RWPE2 (cell line): ENCODE results near the gene CSMD2.

Source experiments
- ATAC-seq: fragments of 200-7000 bp; cut with Tn5 transposase; 3 replicates; pipeline ENCODE4 v1.9.1; 2021; ENCODE audit warnings: low read depth
- DNase-seq: peaks from one replicate; pipeline ENCODE4 v3.0.0-alpha.2; 2020; ENCODE audit warnings: low spot score
- H3K27ac ChIP-seq: fragments of 450-650 bp; 2 replicates; pipeline ENCODE4 v1.5.1; 2017; ENCODE audit warnings: mild to moderate bottlenecking; ENCODE audit not compliant: poor library complexity, severe bottlenecking
- H3K27me3 ChIP-seq: fragments of 250-450 bp; sonication (Bioruptor Pico); 2 replicates; pipeline ENCODE4 v1.5.1; 2021; ENCODE audit warnings: mild to moderate bottlenecking, moderate library complexity; ENCODE audit not compliant: insufficient read depth, poor library complexity, severe bottlenecking
- H3K36me3 ChIP-seq: fragments of 250-450 bp; sonication (Bioruptor Pico); 2 replicates; pipeline ENCODE4 v1.5.1; 2020; ENCODE audit warnings: low read depth, mild to moderate bottlenecking, moderate library complexity
- H3K4me1 ChIP-seq: fragments of 250-450 bp; sonication (Bioruptor Pico); 2 replicates; pipeline ENCODE4 v1.5.1; 2021; ENCODE audit warnings: mild to moderate bottlenecking, moderate library complexity; ENCODE audit not compliant: insufficient read depth, poor library complexity, severe bottlenecking
- H3K4me3 ChIP-seq: fragments of 250-450 bp; sonication (Bioruptor Pico); 2 replicates; pipeline ENCODE4 v1.5.1; 2021; ENCODE audit warnings: mild to moderate bottlenecking, moderate library complexity; ENCODE audit not compliant: severe bottlenecking
- H3K9me3 ChIP-seq: fragments of 250-450 bp; sonication (Bioruptor Pico); 2 replicates; pipeline ENCODE4 v1.5.1; 2021; ENCODE audit warnings: mild to moderate bottlenecking, moderate library complexity; ENCODE audit not compliant: severe bottlenecking
- CTCF ChIP-seq: fragments of 450-650 bp; IDR thresholded peaks from one replicate; pipeline ENCODE4 v1.5.1; 2017; ENCODE audit warnings: mild to moderate bottlenecking, moderate library complexity; ENCODE audit not compliant: poor library complexity, severe bottlenecking

Gene CSMD2

DNA sequence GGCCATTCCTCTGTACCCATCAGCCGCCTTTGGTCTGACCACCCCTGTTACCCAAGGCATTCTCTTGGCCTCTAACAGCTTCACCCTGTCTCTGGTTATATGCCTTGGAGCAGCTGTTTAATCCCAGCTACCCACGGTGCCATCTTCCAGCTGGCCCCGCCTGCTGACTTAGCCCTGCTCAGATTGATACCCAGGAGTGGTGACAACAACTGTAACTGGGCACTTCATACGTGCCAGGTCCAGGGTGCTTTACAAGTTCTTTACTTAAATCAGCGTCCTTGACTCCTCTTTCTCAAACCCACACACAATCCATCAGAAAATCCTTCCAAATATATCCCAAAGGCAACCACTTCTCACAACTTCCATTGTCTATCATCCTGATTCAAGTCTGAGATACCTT lies 338.3 kb downstream of the CSMD2 start:
- TF ChIP-seq CTCF, result no peak
- H3K4me1 ChIP-seq, result no peaks in the 10 kb centered on the region
- no peaks in the 10 kb centered on the region for H3K9me3 ChIP-seq
- DNase-seq, result no peak
- no peaks in the 10 kb centered on the region for H3K36me3 ChIP-seq
- no peaks in the 10 kb centered on the region for H3K27me3 ChIP-seq
- ATAC-seq, result no peak
- no peak overlapping the region for H3K4me3 ChIP-seq
- H3K27ac ChIP-seq, result no peak overlapping the region

DNA sequence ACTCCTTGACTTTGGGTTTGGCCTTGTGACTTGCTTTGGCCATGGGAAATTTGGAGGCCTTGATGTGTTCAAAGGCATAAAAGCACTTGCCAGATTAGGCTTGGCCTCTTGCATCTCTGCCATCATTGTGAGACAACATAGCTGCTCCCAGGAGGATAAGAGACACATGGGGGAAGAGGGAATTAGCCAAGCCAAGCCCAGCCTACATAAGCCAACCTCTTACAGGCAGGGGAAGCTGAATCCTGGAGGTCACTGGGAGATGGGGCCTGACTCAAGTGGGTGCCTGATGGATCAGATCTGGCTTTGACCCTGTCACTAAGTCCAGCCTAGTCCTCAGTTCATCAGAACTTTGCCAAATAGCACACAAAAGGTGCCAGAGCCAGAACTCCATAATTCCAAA lies 338.7 kb downstream of the CSMD2 start:
- ATAC-seq (no peak), DNase-seq (no peak)
- Histone ChIP-seq H3K27ac (no peak overlapping the region), H3K27me3 (no peaks in the 10 kb centered on the region), H3K4me1 (no peaks in the 10 kb centered on the region), H3K9me3 (no peaks in the 10 kb centered on the region), H3K4me3 (no peak overlapping the region), H3K36me3 (no peaks in the 10 kb centered on the region)
- no peak for TF ChIP-seq CTCF

- ATAC-seq, result no peak
These were observed 339.5 kb downstream of the CSMD2 start for GRCh38 chr1:33825506-33825905.

DNA sequence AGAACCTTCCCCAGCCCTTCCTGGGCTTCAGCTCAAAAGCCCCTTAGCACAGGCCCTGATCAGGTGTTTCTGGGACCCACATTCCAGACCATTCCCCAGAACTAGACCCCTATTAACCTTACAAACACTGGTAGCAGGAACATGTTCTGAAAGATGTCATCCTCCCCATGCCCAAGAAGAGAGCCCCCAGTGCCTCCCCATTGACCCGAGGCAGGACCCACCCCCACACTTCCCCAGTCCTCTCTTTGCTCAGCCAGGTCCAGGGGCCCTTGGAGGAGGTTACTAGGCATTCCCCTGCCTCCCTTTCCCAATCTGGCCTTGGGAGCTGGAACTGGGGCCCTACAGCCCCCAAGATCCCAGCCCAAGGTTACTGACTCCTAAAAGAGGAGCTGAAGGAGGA lies 340.1 kb downstream of the CSMD2 start:
- Histone ChIP-seq H3K4me1 (no peaks in the 10 kb centered on the region), H3K27me3 (no peaks in the 10 kb centered on the region), H3K9me3 (no peaks in the 10 kb centered on the region), H3K4me3 (no peak overlapping the region), H3K36me3 (no peaks in the 10 kb centered on the region), H3K27ac (no peak overlapping the region)
- no peak for TF ChIP-seq CTCF
- no peak for DNase-seq
- ATAC-seq, result no peak

More at GRCh38 chr1:33825506-33825905, 339.5 kb downstream of the CSMD2 start:
- TF ChIP-seq CTCF, result no peak
- Histone ChIP-seq H3K4me1 (no peaks in the 10 kb centered on the region), H3K36me3 (no peaks in the 10 kb centered on the region), H3K9me3 (no peaks in the 10 kb centered on the region), H3K27me3 (no peaks in the 10 kb centered on the region), H3K4me3 (no peak overlapping the region), H3K27ac (no peak overlapping the region)
- DNase-seq, result no peak

DNA sequence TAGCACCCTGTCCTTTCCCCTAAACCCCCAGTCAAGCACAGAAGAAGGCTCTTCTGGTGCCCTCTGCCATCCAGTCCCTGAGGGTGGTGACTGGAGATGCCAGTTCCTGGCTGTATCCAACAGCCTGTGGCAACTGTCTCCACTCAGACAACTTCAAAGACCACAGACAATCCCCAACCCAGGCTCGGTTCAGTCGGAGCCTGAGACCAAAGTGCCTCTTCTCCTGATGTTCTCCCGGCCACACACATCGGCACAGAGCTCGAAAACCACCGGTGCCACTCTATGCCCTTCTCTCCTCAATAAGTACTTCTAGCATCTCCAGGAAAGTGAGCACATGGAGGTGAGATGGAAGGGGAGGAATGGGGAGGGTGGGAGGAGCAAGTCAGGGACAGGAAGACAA lies 340.7 kb downstream of the CSMD2 start:
- ATAC-seq (no peak), DNase-seq (no peak)
- TF ChIP-seq CTCF, result no peak
- Histone ChIP-seq H3K4me3 (no peak overlapping the region), H3K4me1 (no peaks in the 10 kb centered on the region), H3K36me3 (no peaks in the 10 kb centered on the region), H3K27me3 (no peaks in the 10 kb centered on the region), H3K9me3 (no peaks in the 10 kb centered on the region), H3K27ac (no peak overlapping the region)
